ENCODE data around the gene NPAS3.
A peak's percentile ranks its signal among the peaks of the same experiment; 100 is the strongest.

The NPAS3 gene

DNA sequence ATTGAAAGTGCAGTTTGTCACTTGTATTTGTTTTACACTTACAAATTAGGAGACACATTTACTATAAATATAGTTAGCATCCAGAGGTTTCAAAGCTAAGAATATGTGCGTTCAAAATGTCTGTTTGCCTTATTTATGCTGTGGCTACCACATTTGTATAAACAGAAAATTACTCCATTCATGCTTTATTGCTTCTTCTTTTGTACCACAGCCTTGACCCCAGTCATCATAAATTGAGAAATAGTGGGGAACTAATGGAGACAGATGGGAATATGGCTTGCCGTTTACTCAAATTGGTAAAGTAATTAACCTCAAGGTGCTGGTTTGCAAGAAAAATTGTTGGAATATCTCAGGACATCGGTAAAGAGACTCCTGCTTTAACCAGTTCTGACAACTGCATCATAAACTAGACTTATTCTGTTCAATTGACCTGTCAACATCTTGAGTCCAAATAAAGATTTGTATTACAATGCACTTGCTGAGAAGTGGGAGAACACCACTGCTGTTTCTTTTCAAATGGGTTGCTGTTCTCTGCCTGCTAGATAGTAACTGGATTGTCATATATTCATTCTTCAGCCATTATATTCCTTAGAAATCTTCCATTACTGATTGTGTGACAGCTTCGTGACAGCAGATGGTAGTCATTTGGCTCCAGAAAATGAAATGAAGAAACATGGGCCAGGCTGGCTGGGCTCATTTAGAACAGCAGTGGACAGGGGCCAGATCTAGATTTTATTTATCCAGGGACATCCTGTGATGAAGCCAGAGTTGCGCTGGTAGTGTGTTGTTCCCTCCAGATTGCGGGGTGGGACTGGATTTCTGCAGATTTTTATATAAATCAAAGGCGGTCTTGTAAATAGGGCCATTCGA lies 657.8 kb downstream of the NPAS3 start (continued):
- TF ChIP-seq, protein P1, sequence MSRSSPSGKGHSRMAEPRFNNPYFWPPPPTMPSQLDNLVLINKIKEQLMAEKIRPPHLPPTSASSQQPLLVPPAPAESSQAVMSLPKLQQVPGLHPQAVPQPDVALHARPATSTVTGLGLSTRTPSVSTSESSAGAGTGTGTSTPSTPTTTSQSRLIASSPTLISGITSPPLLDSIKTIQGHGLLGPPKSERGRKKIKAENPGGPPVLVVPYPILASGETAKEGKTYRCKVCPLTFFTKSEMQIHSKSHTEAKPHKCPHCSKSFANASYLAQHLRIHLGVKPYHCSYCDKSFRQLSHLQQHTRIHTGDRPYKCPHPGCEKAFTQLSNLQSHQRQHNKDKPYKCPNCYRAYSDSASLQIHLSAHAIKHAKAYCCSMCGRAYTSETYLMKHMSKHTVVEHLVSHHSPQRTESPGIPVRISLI (tag by site-specific recombination; IDR thresholded peaks at IDR 0.05) = no peak
- TF ChIP-seq ZNF747 (tag by site-specific recombination; IDR thresholded peaks at IDR 0.05) (no peak), ZNF16 (tag by site-specific recombination; IDR thresholded peaks at IDR 0.05; ENCODE audit: low read depth) (no peak), ZNF514 (tag by site-specific recombination; IDR thresholded peaks at IDR 0.05) (no peak)
- TF ChIP-seq, protein P2, sequence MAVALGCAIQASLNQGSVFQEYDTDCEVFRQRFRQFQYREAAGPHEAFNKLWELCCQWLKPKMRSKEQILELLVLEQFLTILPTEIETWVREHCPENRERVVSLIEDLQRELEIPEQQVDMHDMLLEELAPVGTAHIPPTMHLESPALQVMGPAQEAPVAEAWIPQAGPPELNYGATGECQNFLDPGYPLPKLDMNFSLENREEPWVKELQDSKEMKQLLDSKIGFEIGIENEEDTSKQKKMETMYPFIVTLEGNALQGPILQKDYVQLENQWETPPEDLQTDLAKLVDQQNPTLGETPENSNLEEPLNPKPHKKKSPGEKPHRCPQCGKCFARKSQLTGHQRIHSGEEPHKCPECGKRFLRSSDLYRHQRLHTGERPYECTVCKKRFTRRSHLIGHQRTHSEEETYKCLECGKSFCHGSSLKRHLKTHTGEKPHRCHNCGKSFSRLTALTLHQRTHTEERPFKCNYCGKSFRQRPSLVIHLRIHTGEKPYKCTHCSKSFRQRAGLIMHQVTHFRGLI (tag by site-specific recombination; IDR thresholded peaks at IDR 0.05) = no peak

DNA sequence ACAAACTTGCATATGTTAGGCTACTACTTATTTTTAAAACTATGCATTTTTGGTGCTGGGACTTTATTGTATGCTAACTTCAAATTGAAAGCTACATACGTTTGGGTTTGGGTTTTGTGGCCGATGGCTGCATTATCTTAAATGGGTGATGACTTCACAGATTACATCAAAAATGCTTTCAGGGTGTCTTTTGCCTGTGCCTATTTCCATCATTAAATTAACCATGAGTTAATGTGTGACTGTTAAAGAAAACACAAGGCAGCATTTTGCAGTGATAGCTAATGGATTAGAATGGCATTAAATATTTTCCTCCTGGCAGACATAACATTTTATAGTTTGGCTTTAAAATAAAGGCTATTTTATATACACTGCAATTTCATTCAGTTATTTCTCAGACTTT lies 659.9 kb downstream of the NPAS3 start:
- Histone ChIP-seq H3K36me3 (ENCODE audit: control insufficient read depth in 2 of 2, insufficient read depth in 1 of 2, low read length in 2 of 2) (no peaks in the 10 kb centered on the region), H3K9me3 (ENCODE audit: control insufficient read depth, insufficient read depth, low read depth, low read length) (no peaks in the 10 kb centered on the region), H3K27ac (ENCODE audit: extremely low read depth, low read depth, low read length) (no peak overlapping the region), H3K4me1 (ENCODE audit: control insufficient read depth, insufficient read depth, low read length) (no peaks in the 10 kb centered on the region), H3K4me3 (ENCODE audit: low read depth, low read length) (no peak overlapping the region)
- ChIA-PET POLR2A (no interaction called here), CTCF (interaction anchor here (0.6 kb wide), 1 partner anchor 630 kb away, joined by 4 read pairs; no protein-coding TSS in a partner anchor)
- TF ChIP-seq ZFP41 (tag by site-specific recombination; IDR thresholded peaks at IDR 0.05; ENCODE audit: borderline replicate concordance) (no peak), ZNF544 (tag by site-specific recombination; IDR thresholded peaks at IDR 0.05) (no peak), ZNF626 (tag by site-specific recombination; IDR thresholded peaks at IDR 0.05) (no peak), ZNF19 (tag by site-specific recombination; IDR thresholded peaks at IDR 0.05; ENCODE audit: low read depth) (no peak), PATZ1 (tag by site-specific recombination; IDR thresholded peaks at IDR 0.05) (no peak), REST (tag by site-specific recombination; IDR thresholded peaks at IDR 0.05) (no peak), ZNF404 (tag by site-specific recombination; IDR thresholded peaks at IDR 0.05) (no peak), SCRT2 (tag by site-specific recombination; IDR thresholded peaks at IDR 0.05) (no peak)

GRCh38 chr14:33602396-33602795 lies 663.7 kb downstream of the NPAS3 start:
- ChIA-PET POLR2A (no interaction called here), CTCF (no interaction called here)
- 0 out of 2 replicates have a peak, but pooled peaks have one; percentile 25 for TF ChIP-seq KLF1 (tag by site-specific recombination; IDR thresholded peaks at IDR 0.05)
- TF ChIP-seq ZNF692 (tag by site-specific recombination; IDR thresholded peaks at IDR 0.05) = no peak
- H3K4me1 ChIP-seq (ENCODE audit: control insufficient read depth, insufficient read depth, low read length) = no peaks in the 10 kb centered on the region
- no peaks in the 10 kb centered on the region for H3K9me3 ChIP-seq (ENCODE audit: control insufficient read depth, insufficient read depth, low read depth, low read length)
- no peak overlapping the region for H3K27ac ChIP-seq (ENCODE audit: extremely low read depth, low read depth, low read length)
- no peaks in the 10 kb centered on the region for H3K36me3 ChIP-seq (ENCODE audit: control insufficient read depth in 2 of 2, insufficient read depth in 1 of 2, low read length in 2 of 2)
- no peak overlapping the region for H3K4me3 ChIP-seq (ENCODE audit: low read depth, low read length)
